ENCODE measurements around the gene RESF1. TPM values are rescaled to one million over a fixed set of nuclear protein-coding genes. Genes with fewer than 3 reads are reported as not detected.
"Not testable (repeated sequence)": the region's sequence is repeated elsewhere in the genome, so short reads cannot be mapped to it uniquely, and the experiment has no call there.

RESF1 gene
- total and polyA plus RNA-seq, 10 donors = 144 to 298 (median 188) TPM

DNA sequence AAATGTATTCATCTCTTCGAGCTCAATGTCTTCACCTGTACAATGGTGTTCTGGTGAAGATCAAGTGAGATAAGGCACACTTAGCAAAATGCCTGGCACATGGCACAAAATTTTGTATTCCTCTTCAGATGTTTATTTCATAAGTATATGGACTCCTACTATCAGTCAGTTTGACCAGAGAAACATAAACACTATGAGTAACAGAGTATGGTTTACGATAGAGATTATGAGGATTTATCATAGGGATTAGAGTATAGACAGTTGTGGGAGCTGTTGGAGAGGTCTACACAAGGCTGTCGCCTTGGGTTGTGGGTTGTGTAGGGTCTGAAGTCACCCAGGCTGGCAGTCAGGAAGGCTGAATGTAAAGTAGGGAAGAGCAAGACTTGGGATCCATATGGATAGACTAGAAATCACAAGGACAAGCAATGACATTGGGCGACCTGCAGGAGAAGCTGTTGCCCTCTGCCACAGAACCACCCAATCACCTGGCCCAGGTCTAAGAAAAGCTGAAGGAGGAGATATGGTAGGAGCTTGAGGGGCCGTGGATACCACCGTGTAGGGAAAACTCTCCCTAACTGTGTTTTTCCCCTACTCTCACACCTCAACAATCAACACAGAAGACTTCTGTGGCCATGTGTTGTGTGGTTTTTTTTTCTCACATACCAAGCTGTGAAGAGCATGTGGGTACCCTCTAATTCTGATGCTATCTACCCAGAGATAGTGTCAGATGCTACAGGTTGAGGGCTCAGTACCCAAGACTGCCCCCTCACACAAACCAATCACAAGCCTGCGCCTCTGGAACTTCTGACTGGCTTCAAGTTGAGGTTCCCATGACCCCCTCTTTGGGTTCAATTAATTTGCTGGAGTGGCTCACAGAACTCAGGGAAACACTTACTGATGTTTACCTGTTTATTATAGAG is 27.2 kb upstream of the RESF1 start:
- no peaks in the 10 kb centered on the region for H3K27me3 ChIP-seq (replicated peaks in 1 of 7)
- intact Hi-C loops (cut with DNase I; ENCODE audit: low total_unique reads) = no loop called here
- no peak for DNase-seq
- WGBS, 5 donors = 74 to 91% (median 81%) methylated on average over 7 of the region's 7 CpGs
- peaks cover 0 to 24% (median 8%) of the 10 kb centered on the region in 6 donors for H3K4me1 ChIP-seq
- H3K36me3 ChIP-seq = no peaks in the 10 kb centered on the region
- no peak overlapping the region for H3K4me3 ChIP-seq
- TF ChIP-seq POLR2AphosphoS5 (IDR thresholded peaks at IDR 0.05) = no peak
- H3K9me3 ChIP-seq = peaks cover 0 to 8% (median 0%) of the 10 kb centered on the region in 8 donors
- peak overlapping the region in 2 of 8 donors; percentile 30 to 45 for H3K27ac ChIP-seq

GRCh38 chr12:31944299-31944698 is 14.9 kb upstream of the RESF1 start:
- 89 to 99% (median 96%) methylated on average over 4 of the region's 4 CpGs for WGBS, 5 donors
- intact Hi-C loops (cut with DNase I; ENCODE audit: low total_unique reads) = no loop called here

GRCh38 chr12:31947971-31948370 is 11.2 kb upstream of the RESF1 start:
- Histone ChIP-seq H3K9me3 (peaks cover 0 to 50% (median 27%) of the 10 kb centered on the region in 8 donors), H3K4me3 (no peak overlapping the region), H3K36me3 (peaks cover 0 to 17% (median 3%) of the 10 kb centered on the region in 6 donors), H3K4me1 (peaks cover 0 to 26% (median 0%) of the 10 kb centered on the region in 6 donors), H3K27ac (no peak overlapping the region), H3K27me3 (replicated peaks in 1 of 7) (no peaks in the 10 kb centered on the region)
- TF ChIP-seq POLR2A (IDR thresholded peaks at IDR 0.05) (no peak), POLR2AphosphoS5 (IDR thresholded peaks at IDR 0.05) (no peak)
- TF ChIP-seq, protein P1, sequence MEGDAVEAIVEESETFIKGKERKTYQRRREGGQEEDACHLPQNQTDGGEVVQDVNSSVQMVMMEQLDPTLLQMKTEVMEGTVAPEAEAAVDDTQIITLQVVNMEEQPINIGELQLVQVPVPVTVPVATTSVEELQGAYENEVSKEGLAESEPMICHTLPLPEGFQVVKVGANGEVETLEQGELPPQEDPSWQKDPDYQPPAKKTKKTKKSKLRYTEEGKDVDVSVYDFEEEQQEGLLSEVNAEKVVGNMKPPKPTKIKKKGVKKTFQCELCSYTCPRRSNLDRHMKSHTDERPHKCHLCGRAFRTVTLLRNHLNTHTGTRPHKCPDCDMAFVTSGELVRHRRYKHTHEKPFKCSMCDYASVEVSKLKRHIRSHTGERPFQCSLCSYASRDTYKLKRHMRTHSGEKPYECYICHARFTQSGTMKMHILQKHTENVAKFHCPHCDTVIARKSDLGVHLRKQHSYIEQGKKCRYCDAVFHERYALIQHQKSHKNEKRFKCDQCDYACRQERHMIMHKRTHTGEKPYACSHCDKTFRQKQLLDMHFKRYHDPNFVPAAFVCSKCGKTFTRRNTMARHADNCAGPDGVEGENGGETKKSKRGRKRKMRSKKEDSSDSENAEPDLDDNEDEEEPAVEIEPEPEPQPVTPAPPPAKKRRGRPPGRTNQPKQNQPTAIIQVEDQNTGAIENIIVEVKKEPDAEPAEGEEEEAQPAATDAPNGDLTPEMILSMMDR (IDR thresholded peaks at IDR 0.05 in 8 of 11, conservative IDR thresholded peaks at IDR 0.05 in 3 of 11) = no peak
- WGBS, 5 donors = 92 to 98% (median 94%) methylated on average over 6 of the region's 6 CpGs
- DNase-seq = no peak
- intact Hi-C loops (cut with DNase I; ENCODE audit: low total_unique reads) = no loop called here

More at GRCh38 chr12:31944299-31944698, 14.9 kb upstream of the RESF1 start:
- Histone ChIP-seq H3K9me3 (peaks cover 4 to 78% (median 50%) of the 10 kb centered on the region in 8 donors), H3K4me3 (no peak overlapping the region), H3K27ac (no peak overlapping the region), H3K27me3 (replicated peaks in 1 of 7) (no peaks in the 10 kb centered on the region), H3K36me3 (peaks cover 0 to 27% (median 3%) of the 10 kb centered on the region in 6 donors), H3K4me1 (no peaks in the 10 kb centered on the region)
- TF ChIP-seq POLR2A (IDR thresholded peaks at IDR 0.05) = no peak
- TF ChIP-seq, protein P1 (IDR thresholded peaks at IDR 0.05 in 8 of 11, conservative IDR thresholded peaks at IDR 0.05 in 3 of 11) = no peak
- TF ChIP-seq POLR2AphosphoS5 (IDR thresholded peaks at IDR 0.05) = no peak
- DNase-seq = no peak

- DNase-seq; H3K4me3 ChIP-seq; intact Hi-C loops (cut with DNase I; ENCODE audit: low total_unique reads); H3K27me3 ChIP-seq (replicated peaks in 1 of 7); H3K27ac ChIP-seq: not testable (repeated sequence)
- Histone ChIP-seq H3K9me3 (peaks cover 0 to 43% (median 22%) of the 10 kb centered on the region in 8 donors), H3K36me3 (peaks cover 0 to 17% (median 3%) of the 10 kb centered on the region in 6 donors), H3K4me1 (peaks cover 0 to 28% (median 0%) of the 10 kb centered on the region in 6 donors)
- WGBS, 5 donors = 80 to 84% (median 82%) methylated on average over 3 of the region's 3 CpGs
Measured at GRCh38 chr12:31948697-31949359, 10.4 kb upstream of the RESF1 start.

Measured in spleen (tissue), 11 donors.